ENCODE measurements around the gene EXD1.

- TF ChIP-seq CTCF (IDR thresholded peaks at IDR 0.05) (no peak), POLR2A (IDR thresholded peaks at IDR 0.05) (no peak)
Measured at GRCh38 chr15:41259546-41260189, 29.1 kb upstream of the EXD1 start.

All from Peyer's patch (tissue), 4 donors.